Effector memory CD8-positive, alpha-beta T cell (primary cell): ENCODE results near the gene TAP2.
A peak's percentile ranks its signal among the peaks of the same experiment; 100 is the strongest.

Source experiments
- ATAC-seq: fragments of 150-1000 bp; cut with Tn5 transposase; replicated peaks from 2 replicates; pipeline ENCODE4 v1.10.0; 2021; ENCODE audit warnings: mild to moderate bottlenecking, moderate library complexity
- DNase-seq, 3 experiments: peaks; one replicate each; pipeline ENCODE4 v3.0.0; 2021
- H3K27ac Mint-ChIP-seq, 2 donors: one replicate each; pipeline ENCODE4 v1.8.0; 2022; ENCODE audit warnings: mild to moderate bottlenecking in 2 of 2, mixed read lengths in 2 of 2, moderate library complexity in 2 of 2
- H3K27me3 Mint-ChIP-seq, 2 donors: one replicate each; pipeline ENCODE4 v1.8.0; 2022; ENCODE audit warnings: mixed read lengths in 2 of 2
- H3K36me3 Mint-ChIP-seq: one replicate; pipeline ENCODE4 v1.8.0; 2022; ENCODE audit warnings: mild to moderate bottlenecking, moderate library complexity, mixed read lengths; ENCODE audit not compliant: insufficient read depth
- H3K4me1 Mint-ChIP-seq, 2 donors: one replicate each; pipeline ENCODE4 v1.8.0; 2022; ENCODE audit warnings: low read depth in 2 of 2, mixed read lengths in 2 of 2
- H3K4me3 Mint-ChIP-seq, 2 donors: one replicate each; pipeline ENCODE4 v1.8.0; 2022; ENCODE audit warnings: mild to moderate bottlenecking in 2 of 2, mixed read lengths in 2 of 2, moderate library complexity in 2 of 2
- H3K9me3 Mint-ChIP-seq, 2 donors: one replicate each; pipeline ENCODE4 v1.8.0; 2022; ENCODE audit warnings: mixed read lengths in 2 of 2

TAP2 gene

GRCh38 chr6:32849126-32849525 is 10.6 kb upstream of the TAP2 start:
- Mint-ChIP-seq H3K4me1 (peaks cover 68 to 76% of the 10 kb centered on the region in 2 donors), H3K36me3 (peaks cover 92% of the 10 kb centered on the region), H3K27me3 (no peaks in the 10 kb centered on the region), H3K27ac (peak overlapping the region; percentile 38 to 98), H3K9me3 (no peaks in the 10 kb centered on the region), H3K4me3 (peak overlapping the region; percentile 99 to 100)
- no peak for ATAC-seq
- no peak for DNase-seq

- Mint-ChIP-seq H3K4me3 (peak overlapping the region; percentile 99 to 100), H3K9me3 (no peaks in the 10 kb centered on the region), H3K36me3 (peaks cover 91% of the 10 kb centered on the region), H3K4me1 (peaks cover 70 to 85% of the 10 kb centered on the region in 2 donors), H3K27me3 (no peaks in the 10 kb centered on the region), H3K27ac (peak overlapping the region; percentile 38 to 98)
- ATAC-seq: no peak
- no peak for DNase-seq
Measured at GRCh38 chr6:32847795-32848194, 9.3 kb upstream of the TAP2 start.

- Mint-ChIP-seq H3K4me3 (peak overlapping the region; percentile 99 to 100), H3K36me3 (peaks cover 87% of the 10 kb centered on the region), H3K4me1 (peaks cover 74 to 85% of the 10 kb centered on the region in 2 donors), H3K27ac (peak overlapping the region; percentile 98 to 100), H3K27me3 (no peaks in the 10 kb centered on the region), H3K9me3 (no peaks in the 10 kb centered on the region)
- ATAC-seq (no peak), DNase-seq (no peak)
Measured at GRCh38 chr6:32847004-32847403, 8.5 kb upstream of the TAP2 start.

GRCh38 chr6:32845384-32845884 is 6.9 kb upstream of the TAP2 start:
- Mint-ChIP-seq H3K27ac (peak overlapping the region; percentile 98 to 100), H3K9me3 (no peaks in the 10 kb centered on the region), H3K4me3 (peak overlapping the region; percentile 99 to 100), H3K4me1 (peaks cover 74 to 85% of the 10 kb centered on the region in 2 donors), H3K36me3 (peaks cover 94% of the 10 kb centered on the region), H3K27me3 (no peaks in the 10 kb centered on the region)
- DNase-seq: peak in 2 of 3 experiments; percentile 23 to 34
- ATAC-seq: peak; percentile 9

GRCh38 chr6:32844839-32845383 is 6.4 kb upstream of the TAP2 start:
- Mint-ChIP-seq H3K27ac (peak overlapping the region; percentile 98 to 100), H3K4me1 (peaks cover 74 to 85% of the 10 kb centered on the region in 2 donors), H3K36me3 (peaks cover 92% of the 10 kb centered on the region), H3K4me3 (peak overlapping the region; percentile 99 to 100), H3K27me3 (no peaks in the 10 kb centered on the region), H3K9me3 (no peaks in the 10 kb centered on the region)
- peak; percentile 25 for ATAC-seq
- DNase-seq: peak in 2 of 3 experiments; percentile 29 to 41

GRCh38 chr6:32843979-32844838 is 5.7 kb upstream of the TAP2 start, which contains the start of gene PSMB8:
PSMB8 (minus strand) TSS chr6:32844047; CDS start chr6:32843996, 51 bp downstream.
- Mint-ChIP-seq H3K9me3 (no peaks in the 10 kb centered on the region), H3K36me3 (peaks cover 85% of the 10 kb centered on the region), H3K4me1 (peaks cover 73 to 81% of the 10 kb centered on the region in 2 donors), H3K27me3 (no peaks in the 10 kb centered on the region), H3K4me3 (peak within 1 kb of the TSS; percentile 99 to 100), H3K27ac (peak within 1 kb of the TSS; percentile 98 to 100)
- ATAC-seq (peak; percentile 77), DNase-seq (peak; percentile 98 to 99 (median 98))

- Mint-ChIP-seq H3K27ac (peak overlapping the region; percentile 98 to 100), H3K4me1 (peaks cover 67 to 74% of the 10 kb centered on the region in 2 donors), H3K4me3 (peak overlapping the region; percentile 99 to 100), H3K36me3 (peaks cover 85% of the 10 kb centered on the region), H3K9me3 (no peaks in the 10 kb centered on the region), H3K27me3 (no peaks in the 10 kb centered on the region)
- no peak for ATAC-seq
- no peak for DNase-seq
Measured at GRCh38 chr6:32843331-32843978, 4.9 kb upstream of the TAP2 start.

GRCh38 chr6:32842690-32843089 is 4.2 kb upstream of the TAP2 start:
- H3K27me3 Mint-ChIP-seq: no peaks in the 10 kb centered on the region
- H3K9me3 Mint-ChIP-seq: no peaks in the 10 kb centered on the region
- DNase-seq: no peak

GRCh38 chr6:32842021-32842650 is 3.6 kb upstream of the TAP2 start:
- peak overlapping the region; percentile 99 to 100 for H3K4me3 Mint-ChIP-seq
- H3K9me3 Mint-ChIP-seq: no peaks in the 10 kb centered on the region
- no peak for DNase-seq
- no peaks in the 10 kb centered on the region for H3K27me3 Mint-ChIP-seq
- no peak for ATAC-seq
- peak overlapping the region; percentile 98 to 100 for H3K27ac Mint-ChIP-seq
- H3K36me3 Mint-ChIP-seq: peaks cover 79% of the 10 kb centered on the region
- peaks cover 62 to 67% of the 10 kb centered on the region in 2 donors for H3K4me1 Mint-ChIP-seq

More at GRCh38 chr6:32842690-32843089, 4.2 kb upstream of the TAP2 start:
- peaks cover 62 to 67% of the 10 kb centered on the region in 2 donors for H3K4me1 Mint-ChIP-seq
- peaks cover 84% of the 10 kb centered on the region for H3K36me3 Mint-ChIP-seq
- peak overlapping the region; percentile 98 to 100 for H3K27ac Mint-ChIP-seq
- H3K4me3 Mint-ChIP-seq: peak overlapping the region; percentile 99 to 100
- no peak for ATAC-seq

- Mint-ChIP-seq H3K4me3 (peak overlapping the region; percentile 99 to 100), H3K4me1 (peaks cover 62 to 68% of the 10 kb centered on the region in 2 donors), H3K27ac (peak overlapping the region; percentile 98 to 100), H3K36me3 (peaks cover 65% of the 10 kb centered on the region), H3K27me3 (no peaks in the 10 kb centered on the region), H3K9me3 (no peaks in the 10 kb centered on the region)
- DNase-seq: no peak
- ATAC-seq: no peak
Measured at GRCh38 chr6:32840604-32841246, 2.2 kb upstream of the TAP2 start.

- H3K27me3 Mint-ChIP-seq: no peaks in the 10 kb centered on the region
- H3K36me3 Mint-ChIP-seq: peaks cover 64% of the 10 kb centered on the region
- H3K4me3 Mint-ChIP-seq: peak overlapping the region in 1 of 2 donors; percentile 89
- H3K9me3 Mint-ChIP-seq: no peaks in the 10 kb centered on the region
- ATAC-seq (no peak), DNase-seq (no peak)
- H3K4me1 Mint-ChIP-seq: peaks cover 59 to 68% of the 10 kb centered on the region in 2 donors
- peak overlapping the region; percentile 62 to 89 for H3K27ac Mint-ChIP-seq
Measured at GRCh38 chr6:32839356-32839755, 817 bp upstream of the TAP2 start.

- Mint-ChIP-seq H3K27me3 (no peaks in the 10 kb centered on the region), H3K27ac (peak overlapping the region; percentile 62 to 89), H3K36me3 (peaks cover 64% of the 10 kb centered on the region), H3K4me1 (peaks cover 59 to 72% of the 10 kb centered on the region in 2 donors), H3K4me3 (peak overlapping the region; percentile 89 to 91), H3K9me3 (no peaks in the 10 kb centered on the region)
- ATAC-seq: no peak
- DNase-seq: no peak
Measured at GRCh38 chr6:32837651-32838113, 857 bp downstream of the TAP2 start.
